ENCODE results near the gene TWF2. TPM values are rescaled to one million over a fixed set of nuclear protein-coding genes. Genes with fewer than 3 reads are reported as not detected.

TWF2 gene
- total and polyA plus RNA-seq, 9 of the 15 experiments (the other 6 are each of a cell fraction or from before 2014, with no cell fraction given): 0.11 to 61.9 (median 29.7) TPM

DNA sequence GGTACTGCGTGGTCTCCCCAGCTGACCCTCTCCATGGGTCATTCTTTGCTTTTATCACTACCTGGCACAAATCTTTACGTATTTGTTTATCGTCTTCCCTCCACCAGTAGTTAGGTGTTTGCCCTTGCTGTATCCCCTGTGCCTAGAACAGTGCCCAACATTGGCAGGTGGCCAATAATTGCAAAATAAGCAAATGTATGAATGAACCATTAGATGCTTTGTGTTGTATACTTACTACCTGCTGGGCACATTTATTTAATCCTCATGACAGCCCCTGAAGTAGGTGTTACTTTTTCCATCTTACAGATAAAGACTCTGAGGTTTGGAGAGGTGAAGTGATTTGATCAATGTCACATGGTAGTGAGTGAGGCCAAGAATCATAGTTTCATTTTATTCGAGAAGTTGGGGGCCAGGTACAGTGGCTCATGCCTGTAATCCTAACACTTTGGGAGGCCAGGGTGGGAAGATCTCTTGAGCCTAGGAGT, 2.0 kb upstream of the TWF2 start (continued):
- TF ChIP-seq PRMT5 (CRISPR knock-in tag; IDR thresholded peaks at IDR 0.05): no peak
- TF ChIP-seq FOXJ2 (tag; IDR thresholded peaks at IDR 0.05): no peak
- TF ChIP-seq HNRNPL (IDR thresholded peaks at IDR 0.05; ENCODE audit: low read depth, low read length): no peak
- TF ChIP-seq SMARCB1 (IDR thresholded peaks at IDR 0.05; ENCODE audit: insufficient read length, low read depth): no peak
- peak in 1 of 2 experiments; percentile 3; a peak in 1 of 4 replicates for TF ChIP-seq NRF1 (conservative IDR thresholded peaks at IDR 0.05 in 1 of 2, IDR thresholded peaks at IDR 0.05 in 1 of 2)
- TF ChIP-seq FOSL1 (tag; conservative IDR thresholded peaks at IDR 0.05): 0 out of 2 replicates have a peak, but pooled peaks have one; percentile 1
- TF ChIP-seq ARNT (IDR thresholded peaks at IDR 0.05): no peak
- no peak for TF ChIP-seq NCOR1 (IDR thresholded peaks at IDR 0.05)
- no peak for TF ChIP-seq MECOM (CRISPR knock-in tag; IDR thresholded peaks at IDR 0.05)
- TF ChIP-seq NFIC (IDR thresholded peaks at IDR 0.05): peak; percentile 95
- TF ChIP-seq ZNF431 (CRISPR knock-in tag; IDR thresholded peaks at IDR 0.05): no peak
- TF ChIP-seq ARID1B (IDR thresholded peaks at IDR 0.05): no peak; the same call in 1 of the 2 replicates
- TF ChIP-seq POLR3G (IDR thresholded peaks at IDR 0.05; ENCODE audit: extremely low read depth, insufficient read length, insufficient replicate concordance): no peak
- TF ChIP-seq POLR2AphosphoS5 (IDR thresholded peaks at IDR 0.05; ENCODE audit: control insufficient read depth, insufficient read depth, low read depth, low read length): no peak
- TF ChIP-seq POLR2A (conservative IDR thresholded peaks at IDR 0.05): no peak
- no peak for TF ChIP-seq NR2C2 (CRISPR knock-in tag; IDR thresholded peaks at IDR 0.05)
- peak; percentile 7; the same call in 1 of the 2 replicates for TF ChIP-seq NR2C2 (tag; IDR thresholded peaks at IDR 0.05)
- no peak for TF ChIP-seq RBM34 (IDR thresholded peaks at IDR 0.05; ENCODE audit: borderline replicate concordance, insufficient read depth, low read length)
- TF ChIP-seq HDAC6 (IDR thresholded peaks at IDR 0.05; ENCODE audit: low read depth, low read length): no peak
- no peak for TF ChIP-seq ZNF551 (CRISPR knock-in tag; IDR thresholded peaks at IDR 0.05)
- no peak for TF ChIP-seq ZNF780A (CRISPR knock-in tag; IDR thresholded peaks at IDR 0.05)
- TF ChIP-seq, protein P1, sequence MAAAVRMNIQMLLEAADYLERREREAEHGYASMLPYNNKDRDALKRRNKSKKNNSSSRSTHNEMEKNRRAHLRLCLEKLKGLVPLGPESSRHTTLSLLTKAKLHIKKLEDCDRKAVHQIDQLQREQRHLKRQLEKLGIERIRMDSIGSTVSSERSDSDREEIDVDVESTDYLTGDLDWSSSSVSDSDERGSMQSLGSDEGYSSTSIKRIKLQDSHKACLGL (CRISPR knock-in tag; IDR thresholded peaks at IDR 0.05; ENCODE audit: borderline replicate concordance, poor library complexity, severe bottlenecking): no peak
- TF ChIP-seq, protein P2, sequence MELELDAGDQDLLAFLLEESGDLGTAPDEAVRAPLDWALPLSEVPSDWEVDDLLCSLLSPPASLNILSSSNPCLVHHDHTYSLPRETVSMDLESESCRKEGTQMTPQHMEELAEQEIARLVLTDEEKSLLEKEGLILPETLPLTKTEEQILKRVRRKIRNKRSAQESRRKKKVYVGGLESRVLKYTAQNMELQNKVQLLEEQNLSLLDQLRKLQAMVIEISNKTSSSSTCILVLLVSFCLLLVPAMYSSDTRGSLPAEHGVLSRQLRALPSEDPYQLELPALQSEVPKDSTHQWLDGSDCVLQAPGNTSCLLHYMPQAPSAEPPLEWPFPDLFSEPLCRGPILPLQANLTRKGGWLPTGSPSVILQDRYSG (tag; conservative IDR thresholded peaks at IDR 0.05; ENCODE audit: low read depth): no peak
- no peak for TF ChIP-seq HEY1 (CRISPR knock-in tag; IDR thresholded peaks at IDR 0.05; ENCODE audit: borderline replicate concordance)
- no peak for TF ChIP-seq MIER1 (IDR thresholded peaks at IDR 0.05; ENCODE audit: low read depth)
- no peak for TF ChIP-seq RBM22 (IDR thresholded peaks at IDR 0.05; ENCODE audit: low read depth, low read length, poor library complexity, severe bottlenecking)
- no peak for TF ChIP-seq GABPB2 (CRISPR knock-in tag; conservative IDR thresholded peaks at IDR 0.05)
- no peak for TF ChIP-seq ZNF124 (CRISPR knock-in tag; IDR thresholded peaks at IDR 0.05)
- no peak for TF ChIP-seq XRCC5 (IDR thresholded peaks at IDR 0.05; ENCODE audit: low read depth, low read length)
- no peak for TF ChIP-seq FOXK2 (conservative IDR thresholded peaks at IDR 0.05 in 1 of 2, IDR thresholded peaks at IDR 0.05 in 1 of 2; ENCODE audit: low read depth in 2 of 2)
- TF ChIP-seq SAP30 (IDR thresholded peaks at IDR 0.05; ENCODE audit: borderline replicate concordance, insufficient read depth, low read depth, low read length, poor library complexity, severe bottlenecking): no peak
- no peak for TF ChIP-seq RBFOX2 (IDR thresholded peaks at IDR 0.05; ENCODE audit: low read depth, low read length)

Measured in K562 (cell line).